ENCODE results near the gene FHIT.

The FHIT gene

DNA sequence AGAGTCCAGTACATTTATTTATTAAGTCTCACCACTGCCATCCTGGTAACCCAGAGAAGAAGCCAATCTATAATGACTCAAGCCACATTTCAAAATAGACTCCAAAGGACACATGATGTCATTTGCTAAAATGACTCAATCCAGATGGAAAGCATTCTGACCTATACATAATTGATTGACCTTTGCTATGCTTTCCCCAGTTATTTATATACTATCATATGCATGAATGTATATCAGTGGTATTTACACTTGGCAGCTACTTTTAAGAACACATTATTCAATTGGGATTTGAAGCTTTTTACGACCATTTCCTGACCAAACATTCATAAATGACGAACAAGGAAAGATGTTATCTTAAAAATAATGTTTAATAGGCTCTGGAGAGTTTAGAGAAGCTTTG lies 297.2 kb downstream of the FHIT start:
- Histone ChIP-seq H3K27me3 (ENCODE audit: low read length) (no peaks in the 10 kb centered on the region), H3K4me3 (ENCODE audit: insufficient read depth, low read length, poor library complexity, severe bottlenecking) (no peak overlapping the region), H3K4me2 (ENCODE audit: low read depth, low read length, poor library complexity, severe bottlenecking) (no peak overlapping the region), H2AFZ (ENCODE audit: low read depth, low read length, severe bottlenecking) (no peak overlapping the region), H3K9me3 (ENCODE audit: insufficient read depth, low read length) (no peaks in the 10 kb centered on the region; the same call in 1 of the 2 replicates), H3K9me2 (replicated peaks; ENCODE audit: insufficient read depth, low read length) (no peaks in the 10 kb centered on the region), H3K27ac (ENCODE audit: low read depth, low read length) (no peak overlapping the region), H3K9ac (ENCODE audit: low read length) (no peak overlapping the region), H4K20me1 (ENCODE audit: low read depth, low read length) (no peaks in the 10 kb centered on the region), H3K79me2 (ENCODE audit: insufficient read depth, low read length) (no peaks in the 10 kb centered on the region), H3K36me3 (ENCODE audit: low read length) (no peaks in the 10 kb centered on the region), H3F3A (ENCODE audit: insufficient read depth) (no peaks in the 10 kb centered on the region)
- no peak for TF ChIP-seq EZH2phosphoT487 (conservative IDR thresholded peaks at IDR 0.05; ENCODE audit: low read length)
- TF ChIP-seq, protein P1, sequence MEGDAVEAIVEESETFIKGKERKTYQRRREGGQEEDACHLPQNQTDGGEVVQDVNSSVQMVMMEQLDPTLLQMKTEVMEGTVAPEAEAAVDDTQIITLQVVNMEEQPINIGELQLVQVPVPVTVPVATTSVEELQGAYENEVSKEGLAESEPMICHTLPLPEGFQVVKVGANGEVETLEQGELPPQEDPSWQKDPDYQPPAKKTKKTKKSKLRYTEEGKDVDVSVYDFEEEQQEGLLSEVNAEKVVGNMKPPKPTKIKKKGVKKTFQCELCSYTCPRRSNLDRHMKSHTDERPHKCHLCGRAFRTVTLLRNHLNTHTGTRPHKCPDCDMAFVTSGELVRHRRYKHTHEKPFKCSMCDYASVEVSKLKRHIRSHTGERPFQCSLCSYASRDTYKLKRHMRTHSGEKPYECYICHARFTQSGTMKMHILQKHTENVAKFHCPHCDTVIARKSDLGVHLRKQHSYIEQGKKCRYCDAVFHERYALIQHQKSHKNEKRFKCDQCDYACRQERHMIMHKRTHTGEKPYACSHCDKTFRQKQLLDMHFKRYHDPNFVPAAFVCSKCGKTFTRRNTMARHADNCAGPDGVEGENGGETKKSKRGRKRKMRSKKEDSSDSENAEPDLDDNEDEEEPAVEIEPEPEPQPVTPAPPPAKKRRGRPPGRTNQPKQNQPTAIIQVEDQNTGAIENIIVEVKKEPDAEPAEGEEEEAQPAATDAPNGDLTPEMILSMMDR (IDR thresholded peaks at IDR 0.05; ENCODE audit: insufficient read depth, low read length, poor library complexity, severe bottlenecking) = no peak

DNA sequence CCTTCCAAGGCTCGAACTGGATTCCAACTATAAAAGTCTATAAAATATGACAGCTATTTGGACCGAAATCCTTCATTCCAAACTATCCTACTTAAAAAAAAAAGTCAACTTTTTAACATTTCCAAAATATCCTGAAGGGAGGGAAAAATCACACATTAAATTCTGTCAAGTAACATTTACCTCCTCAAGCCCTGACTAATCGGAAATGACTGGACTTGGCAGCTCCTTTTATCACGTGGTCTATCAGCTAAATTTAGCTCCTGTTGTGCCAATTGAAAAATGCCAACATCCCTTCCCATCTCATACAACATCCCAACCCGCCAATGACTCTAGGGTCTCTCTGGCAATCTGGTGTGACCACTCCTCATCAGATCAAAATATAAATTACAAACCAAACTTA lies 297.9 kb downstream of the FHIT start:
- Histone ChIP-seq H3K79me2 (ENCODE audit: insufficient read depth, low read length) (no peaks in the 10 kb centered on the region), H3K9ac (ENCODE audit: low read length) (no peak overlapping the region), H2AFZ (ENCODE audit: low read depth, low read length, severe bottlenecking) (no peak overlapping the region), H3K27me3 (ENCODE audit: low read length) (no peaks in the 10 kb centered on the region), H4K20me1 (ENCODE audit: low read depth, low read length) (no peaks in the 10 kb centered on the region), H3K9me3 (ENCODE audit: insufficient read depth, low read length) (no peaks in the 10 kb centered on the region; the same call in 1 of the 2 replicates), H3K9me2 (replicated peaks; ENCODE audit: insufficient read depth, low read length) (no peaks in the 10 kb centered on the region), H3K27ac (ENCODE audit: low read depth, low read length) (no peak overlapping the region), H3K4me3 (ENCODE audit: insufficient read depth, low read length, poor library complexity, severe bottlenecking) (no peak overlapping the region), H3K36me3 (ENCODE audit: low read length) (no peaks in the 10 kb centered on the region), H3F3A (ENCODE audit: insufficient read depth) (no peaks in the 10 kb centered on the region), H3K4me2 (ENCODE audit: low read depth, low read length, poor library complexity, severe bottlenecking) (no peak overlapping the region)
- no peak for TF ChIP-seq EZH2phosphoT487 (conservative IDR thresholded peaks at IDR 0.05; ENCODE audit: low read length)
- TF ChIP-seq, protein P1 (IDR thresholded peaks at IDR 0.05; ENCODE audit: insufficient read depth, low read length, poor library complexity, severe bottlenecking) = no peak

DNA sequence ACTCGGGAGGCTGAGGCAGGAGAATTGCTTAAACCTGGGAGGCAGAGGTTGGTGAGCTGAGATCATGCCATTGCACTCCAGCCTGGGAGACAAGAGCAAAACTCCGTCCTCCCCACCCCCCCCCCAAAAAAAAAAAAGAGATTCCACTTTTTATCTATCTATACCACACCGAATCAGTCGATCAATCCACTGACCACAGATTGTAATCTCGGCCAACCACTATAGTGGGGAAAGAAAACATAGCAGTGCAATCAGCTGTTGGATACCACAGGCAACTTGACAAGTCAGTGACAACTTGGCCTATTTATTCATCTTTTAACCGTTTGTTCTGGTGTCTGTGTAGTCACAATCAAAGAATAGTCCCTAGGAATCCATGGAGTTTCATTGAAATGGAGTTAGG lies 299.2 kb downstream of the FHIT start:
- H3K79me2 ChIP-seq (ENCODE audit: insufficient read depth, low read length) = no peaks in the 10 kb centered on the region
- no peaks in the 10 kb centered on the region for H3K36me3 ChIP-seq (ENCODE audit: low read length)
- no peaks in the 10 kb centered on the region for H3K27me3 ChIP-seq (ENCODE audit: low read length)
- no peak overlapping the region for H3K4me2 ChIP-seq (ENCODE audit: low read depth, low read length, poor library complexity, severe bottlenecking)
- H3K27ac ChIP-seq (ENCODE audit: low read depth, low read length) = no peak overlapping the region
- H4K20me1 ChIP-seq (ENCODE audit: low read depth, low read length) = no peaks in the 10 kb centered on the region
- H2AFZ ChIP-seq (ENCODE audit: low read depth, low read length, severe bottlenecking) = no peak overlapping the region
- no peaks in the 10 kb centered on the region for H3K9me2 ChIP-seq (replicated peaks; ENCODE audit: insufficient read depth, low read length)
- H3K9ac ChIP-seq (ENCODE audit: low read length) = no peak overlapping the region
- H3K9me3 ChIP-seq (ENCODE audit: insufficient read depth, low read length) = no peaks in the 10 kb centered on the region; the same call in 1 of the 2 replicates
- H3K4me3 ChIP-seq (ENCODE audit: insufficient read depth, low read length, poor library complexity, severe bottlenecking) = no peak overlapping the region
- no peak for TF ChIP-seq EZH2phosphoT487 (conservative IDR thresholded peaks at IDR 0.05; ENCODE audit: low read length)
- TF ChIP-seq, protein P1 (IDR thresholded peaks at IDR 0.05; ENCODE audit: insufficient read depth, low read length, poor library complexity, severe bottlenecking) = no peak
- no peaks in the 10 kb centered on the region for H3F3A ChIP-seq (ENCODE audit: insufficient read depth)
